GM23248 (cell line): Measurements from ENCODE around the gene EFCAB6. TPM values are rescaled to one million over a fixed set of nuclear protein-coding genes. Genes with fewer than 3 reads are reported as not detected.

Experiments
- DNase-seq: peaks from one replicate; pipeline ENCODE4 v3.0.0-alpha.2; 2015
- H2AFZ ChIP-seq: fragments of 200-600 bp; sonication (generic); 2 replicates; pipeline ENCODE4 v1.6.1; 2016; ENCODE audit warnings: antibody characterized with exemption
- H3F3A ChIP-seq: fragments of 200-600 bp; sonication (generic); 2 replicates; pipeline ENCODE4 v1.6.1; 2016; ENCODE audit warnings: mild to moderate bottlenecking, antibody characterized with exemption, mixed run types; ENCODE audit not compliant: insufficient read depth
- H3K27ac ChIP-seq: fragments of 200-600 bp; sonication (generic); 2 replicates; pipeline ENCODE4 v1.5.1; 2016; ENCODE audit warnings: mild to moderate bottlenecking
- H3K27me3 ChIP-seq: fragments of 200-600 bp; sonication (generic); replicated peaks from 2 replicates; pipeline ENCODE4 v1.6.1; 2016; ENCODE audit warnings: mild to moderate bottlenecking; ENCODE audit not compliant: insufficient read depth
- H3K36me3 ChIP-seq: fragments of 200-600 bp; sonication (generic); 2 replicates; pipeline ENCODE4 v1.6.1; 2016; ENCODE audit warnings: low read depth, mild to moderate bottlenecking
- H3K4me1 ChIP-seq: fragments of 200-600 bp; sonication (generic); 2 replicates; pipeline ENCODE4 v1.6.1; 2016; ENCODE audit warnings: mild to moderate bottlenecking; ENCODE audit not compliant: insufficient read depth
- H3K4me2 ChIP-seq: fragments of 200-600 bp; sonication (generic); one replicate; pipeline ENCODE4 v1.6.1; 2016; ENCODE audit warnings: mild to moderate bottlenecking; ENCODE audit not compliant: unreplicated experiment
- H3K4me3 ChIP-seq: fragments of 200-600 bp; sonication (generic); 2 replicates; pipeline ENCODE4 v1.5.1; 2016; ENCODE audit warnings: mild to moderate bottlenecking
- H3K79me2 ChIP-seq: fragments of 200-600 bp; sonication (generic); 2 replicates; pipeline ENCODE4 v1.6.1; 2016; ENCODE audit warnings: mild to moderate bottlenecking; ENCODE audit not compliant: insufficient read depth
- H3K9ac ChIP-seq: fragments of 200-600 bp; sonication (generic); 2 replicates; pipeline ENCODE4 v1.6.1; 2016; ENCODE audit warnings: mild to moderate bottlenecking
- H3K9me2 ChIP-seq: fragments of 200-600 bp; sonication (generic); 2 replicates; pipeline ENCODE4 v1.6.1; 2016; ENCODE audit warnings: mixed run types, mild to moderate bottlenecking, moderate library complexity; ENCODE audit not compliant: insufficient read depth
- H3K9me3 ChIP-seq: fragments of 200-600 bp; sonication (generic); one replicate; pipeline ENCODE4 v1.6.1; 2017; ENCODE audit warnings: low read depth
- H4K20me1 ChIP-seq: fragments of 200-600 bp; sonication (generic); 2 replicates; pipeline ENCODE4 v1.6.0; 2016; ENCODE audit not compliant: insufficient read depth
- EZH2 ChIP-seq: fragments of 200-600 bp; sonication (generic); IDR thresholded peaks from 2 replicates; pipeline ENCODE4 v1.6.1; 2018; ENCODE audit warnings: antibody characterized with exemption, mild to moderate bottlenecking; ENCODE audit not compliant: insufficient read depth, poor library complexity, severe bottlenecking
- EZH2phosphoT487 ChIP-seq: fragments of 200-600 bp; sonication (generic); IDR thresholded peaks from 2 replicates; pipeline ENCODE4 v1.6.1; 2018; ENCODE audit warnings: antibody characterized with exemption, moderate library complexity, mild to moderate bottlenecking, low read depth; ENCODE audit not compliant: insufficient read depth
- WGBS, 2 experiments: methylation state at CpG; one replicate each; pipeline ENCODE4 v1.1.6; 2015 to 2017; ENCODE audit warnings: low lambda C conversion rate in 2 of 2, low coverage in 1 of 2; ENCODE audit errors: missing lambda C conversion rate in 2 of 2; 5-methylcytosine and 5-hydroxymethylcytosine counted together
- in situ Hi-C: fragments of 300-500 bp; cut with MboI; formaldehyde crosslinking; loops from 2 replicates; pipeline ENCODE4 v1.15.0; 2020
- polyA plus RNA-seq: library from polyadenylated mRNA; unstranded; fragments of >200 nt; fragmentation: Nextera tagmentation; extraction: Ambion mirVana; gene quantifications from 2 replicates; pipeline ENCODE4 v1.2.1, GENCODE V29; 2016
- total RNA-seq: library from RNA; depleted of rRNA; stranded (reverse); fragments of >200 nt; shearing (Covaris generic); gene quantifications from 2 replicates; pipeline ENCODE4 v1.2.3, GENCODE V29; 2014

The EFCAB6 gene
- total and polyA plus RNA-seq, 2 experiments from 2014 or later, result 1.5 to 2.1 TPM

- in situ Hi-C loops, result no loop called here
- H2AFZ ChIP-seq, result no peak overlapping the region
- no peak for DNase-seq
- H3K4me3 ChIP-seq, result no peak overlapping the region
- H3K4me2 ChIP-seq, result no peak overlapping the region
- H3K79me2 ChIP-seq, result no peaks in the 10 kb centered on the region
- H3K4me1 ChIP-seq, result no peaks in the 10 kb centered on the region
- no peak overlapping the region for H3K27ac ChIP-seq
- WGBS, 2 experiments, result 9 to 19% methylated on average over 4 of the region's 4 CpGs
- no peaks in the 10 kb centered on the region for H3K27me3 ChIP-seq
- no peak overlapping the region for H3K9ac ChIP-seq
- no peaks in the 10 kb centered on the region for H3F3A ChIP-seq
- H4K20me1 ChIP-seq, result no peaks in the 10 kb centered on the region
- no peaks in the 10 kb centered on the region for H3K9me3 ChIP-seq
- no peaks in the 10 kb centered on the region for H3K36me3 ChIP-seq
- TF ChIP-seq EZH2phosphoT487 (no peak), EZH2 (no peak)
- H3K9me2 ChIP-seq, result no peaks in the 10 kb centered on the region
These were observed 280.5 kb downstream of the EFCAB6 start for GRCh38 chr22:43531651-43532050.

- in situ Hi-C loops, result no loop called here
- no peak for DNase-seq
- no peaks in the 10 kb centered on the region for H3K36me3 ChIP-seq
- H3K9ac ChIP-seq, result no peak overlapping the region
- no peaks in the 10 kb centered on the region for H3K9me2 ChIP-seq
- H3K4me1 ChIP-seq, result no peaks in the 10 kb centered on the region
- no peaks in the 10 kb centered on the region for H3F3A ChIP-seq
- no peaks in the 10 kb centered on the region for H4K20me1 ChIP-seq
- WGBS, 2 experiments, result 61% methylated on average over 31 to 34 of the region's 34 CpGs
- H2AFZ ChIP-seq, result no peak overlapping the region
- no peaks in the 10 kb centered on the region; the same call in 1 of the 2 replicates for H3K27me3 ChIP-seq
- no peak for TF ChIP-seq EZH2phosphoT487
- TF ChIP-seq EZH2, result no peak
- no peak overlapping the region for H3K27ac ChIP-seq
- H3K4me2 ChIP-seq, result no peak overlapping the region
- H3K4me3 ChIP-seq, result no peak overlapping the region
- H3K79me2 ChIP-seq, result no peaks in the 10 kb centered on the region
- no peaks in the 10 kb centered on the region for H3K9me3 ChIP-seq
These were observed 281.5 kb downstream of the EFCAB6 start for GRCh38 chr22:43530349-43531201.

GRCh38 chr22:43529934-43530333 lies 282.2 kb downstream of the EFCAB6 start:
- Histone ChIP-seq H4K20me1 (no peaks in the 10 kb centered on the region), H3K4me1 (no peaks in the 10 kb centered on the region), H3K9me3 (no peaks in the 10 kb centered on the region), H3K9ac (no peak overlapping the region), H3K79me2 (no peaks in the 10 kb centered on the region), H2AFZ (no peak overlapping the region), H3F3A (no peaks in the 10 kb centered on the region), H3K4me2 (no peak overlapping the region), H3K27me3 (no peaks in the 10 kb centered on the region; the same call in 1 of the 2 replicates), H3K9me2 (no peaks in the 10 kb centered on the region), H3K4me3 (no peak overlapping the region), H3K36me3 (no peaks in the 10 kb centered on the region), H3K27ac (no peak overlapping the region)
- WGBS, 2 experiments, result 59 to 62% methylated on average over 9 of the region's 9 CpGs
- no peak for TF ChIP-seq EZH2phosphoT487
- TF ChIP-seq EZH2, result no peak
- in situ Hi-C loops, result no loop called here
- DNase-seq, result no peak

- no peaks in the 10 kb centered on the region for H3K9me3 ChIP-seq
- no peak for TF ChIP-seq EZH2
- TF ChIP-seq EZH2phosphoT487, result no peak
These were observed 282.6 kb downstream of the EFCAB6 start for GRCh38 chr22:43529461-43529860.

More at GRCh38 chr22:43529461-43529860, 282.6 kb downstream of the EFCAB6 start:
- Histone ChIP-seq H2AFZ (no peak overlapping the region), H3F3A (no peaks in the 10 kb centered on the region), H3K27ac (no peak overlapping the region), H3K4me2 (no peak overlapping the region), H3K4me1 (no peaks in the 10 kb centered on the region), H3K27me3 (no peaks in the 10 kb centered on the region; the same call in 1 of the 2 replicates), H3K9me2 (no peaks in the 10 kb centered on the region), H3K79me2 (no peaks in the 10 kb centered on the region), H3K9ac (no peak overlapping the region), H3K4me3 (no peak overlapping the region), H4K20me1 (no peaks in the 10 kb centered on the region), H3K36me3 (no peaks in the 10 kb centered on the region)
- in situ Hi-C loops, result no loop called here
- 63 to 74% methylated on average over 2 of the region's 2 CpGs for WGBS, 2 experiments
- DNase-seq, result no peak
